ENCODE measurements around the gene UBIAD1. TPM values are rescaled to one million over a fixed set of nuclear protein-coding genes. Genes with fewer than 3 reads are reported as not detected.

The UBIAD1 gene
- total RNA-seq, 1 experiment from 2014 or later: 17.0 TPM

DNA sequence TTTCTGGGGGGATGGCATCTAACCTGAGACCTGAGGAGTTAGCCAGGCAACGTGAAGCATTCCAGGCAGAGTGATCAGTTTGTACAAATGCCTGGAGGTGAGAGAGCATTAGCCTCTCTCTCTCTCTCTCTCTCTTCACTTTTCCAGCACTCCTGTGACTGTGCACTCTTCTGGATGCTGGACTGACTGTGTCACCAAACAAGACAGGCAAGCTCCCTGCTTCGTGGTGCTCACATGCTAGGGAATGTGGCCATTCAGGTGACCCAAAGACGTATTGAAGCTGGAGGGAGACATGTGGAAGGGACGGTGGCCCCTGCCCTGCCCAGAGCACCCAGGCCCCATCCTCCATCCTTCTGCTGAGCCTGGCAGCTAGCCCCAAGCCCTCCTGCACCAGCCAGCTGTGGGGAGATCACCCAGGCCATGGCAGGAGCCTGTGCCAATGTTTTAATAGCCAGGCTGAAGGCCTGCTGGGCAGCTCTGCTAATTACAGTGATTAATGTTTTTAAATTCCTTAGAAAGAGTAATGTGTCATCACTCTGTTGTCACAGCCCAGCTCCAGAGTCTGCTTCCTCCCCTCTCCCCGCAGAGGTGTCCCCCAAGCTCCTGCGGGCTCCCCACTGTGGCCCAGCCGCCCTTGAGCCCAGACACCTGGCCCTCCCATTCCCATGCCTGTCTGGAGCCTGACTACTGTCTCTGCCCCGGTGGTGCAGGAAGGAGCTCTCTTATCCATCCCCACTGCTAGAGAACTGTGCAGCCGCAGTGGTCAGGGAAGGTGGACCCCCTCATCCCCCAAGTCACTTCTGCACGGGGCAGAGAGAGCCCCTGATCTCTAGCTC is 48.9 kb downstream of the UBIAD1 start:
- intact Hi-C loops (cut with micrococcal nuclease; ENCODE audit: unreplicated experiment): no loop called here
- Mint-ChIP-seq H3K9me3 (ENCODE audit: unreplicated experiment) (no peaks in the 10 kb centered on the region), H3K27ac (ENCODE audit: unreplicated experiment) (no peak overlapping the region), H3K27me3 (ENCODE audit: insufficient read depth, unreplicated experiment) (no peaks in the 10 kb centered on the region), H3K36me3 (ENCODE audit: insufficient read depth, unreplicated experiment) (no peaks in the 10 kb centered on the region), H3K4me3 (ENCODE audit: unreplicated experiment) (no peak overlapping the region), H3K4me1 (ENCODE audit: low read depth, unreplicated experiment) (no peaks in the 10 kb centered on the region)
- DNase-seq: no peak
- no peaks in the 10 kb centered on the region for H3K9me3 ChIP-seq
- no TSS peak for BruUV-seq (replicated peaks)
- POLR2A ChIA-PET: interaction anchor here (0.6 kb wide), 1 partner anchor 310 kb away, joined by 3 read pairs; no protein-coding TSS in a partner anchor
- H3K4me3 ChIP-seq (ENCODE audit: low read depth, low read length): no peak overlapping the region
- no peaks in the 10 kb centered on the region for H3K27me3 ChIP-seq (replicated peaks; ENCODE audit: control insufficient read depth, insufficient read depth, low read length)
- CTCF ChIA-PET: interaction anchor here (1.0 kb wide), 1 partner anchor 323 kb away, joined by 3 read pairs; no protein-coding TSS in a partner anchor
- H3K4me1 ChIP-seq: no peaks in the 10 kb centered on the region
- no peaks in the 10 kb centered on the region for H3K36me3 ChIP-seq (ENCODE audit: control insufficient read depth, insufficient read depth, low read length)
- TF ChIP-seq, protein P1, sequence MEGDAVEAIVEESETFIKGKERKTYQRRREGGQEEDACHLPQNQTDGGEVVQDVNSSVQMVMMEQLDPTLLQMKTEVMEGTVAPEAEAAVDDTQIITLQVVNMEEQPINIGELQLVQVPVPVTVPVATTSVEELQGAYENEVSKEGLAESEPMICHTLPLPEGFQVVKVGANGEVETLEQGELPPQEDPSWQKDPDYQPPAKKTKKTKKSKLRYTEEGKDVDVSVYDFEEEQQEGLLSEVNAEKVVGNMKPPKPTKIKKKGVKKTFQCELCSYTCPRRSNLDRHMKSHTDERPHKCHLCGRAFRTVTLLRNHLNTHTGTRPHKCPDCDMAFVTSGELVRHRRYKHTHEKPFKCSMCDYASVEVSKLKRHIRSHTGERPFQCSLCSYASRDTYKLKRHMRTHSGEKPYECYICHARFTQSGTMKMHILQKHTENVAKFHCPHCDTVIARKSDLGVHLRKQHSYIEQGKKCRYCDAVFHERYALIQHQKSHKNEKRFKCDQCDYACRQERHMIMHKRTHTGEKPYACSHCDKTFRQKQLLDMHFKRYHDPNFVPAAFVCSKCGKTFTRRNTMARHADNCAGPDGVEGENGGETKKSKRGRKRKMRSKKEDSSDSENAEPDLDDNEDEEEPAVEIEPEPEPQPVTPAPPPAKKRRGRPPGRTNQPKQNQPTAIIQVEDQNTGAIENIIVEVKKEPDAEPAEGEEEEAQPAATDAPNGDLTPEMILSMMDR (IDR thresholded peaks at IDR 0.05; ENCODE audit: insufficient read depth in 1 of 2, low read depth in 1 of 2, low read length in 1 of 2, severe bottlenecking in 1 of 2, unreplicated experiment in 1 of 2): no peak

DNA sequence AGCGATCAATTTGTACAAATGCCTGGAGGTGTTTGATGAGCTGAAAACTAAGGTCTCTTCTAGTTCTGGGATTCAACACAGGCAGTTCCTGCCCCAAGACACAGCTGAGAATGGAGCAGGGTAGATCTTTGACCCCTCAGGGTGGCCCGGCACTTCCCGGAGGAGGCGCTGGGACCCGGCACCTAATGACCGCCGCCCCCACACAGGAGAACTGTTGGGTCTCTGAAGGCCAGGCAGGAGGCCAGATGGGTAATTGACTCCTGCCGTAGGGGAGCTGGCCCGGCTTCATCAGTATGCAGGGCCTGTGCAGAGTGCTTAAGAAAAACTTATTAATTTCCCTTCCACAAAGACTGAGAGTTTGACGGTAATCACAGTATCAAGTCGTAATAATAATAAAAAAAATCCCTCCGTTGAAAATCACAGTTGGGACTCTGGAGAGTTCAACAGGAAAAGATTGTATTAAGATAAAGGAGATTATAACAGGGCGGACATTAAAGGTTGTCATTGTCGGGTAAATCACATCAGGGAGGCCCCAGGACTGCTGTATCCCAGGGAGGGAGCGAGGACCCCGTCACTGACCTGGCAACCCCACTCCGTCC is 51.7 kb downstream of the UBIAD1 start:
- no TSS peak for BruUV-seq (replicated peaks)
- CTCF ChIA-PET: no interaction called here
- intact Hi-C loops (cut with micrococcal nuclease; ENCODE audit: unreplicated experiment): no loop called here
- Mint-ChIP-seq H3K9me3 (ENCODE audit: unreplicated experiment) (no peaks in the 10 kb centered on the region), H3K27ac (ENCODE audit: unreplicated experiment) (no peak overlapping the region), H3K27me3 (ENCODE audit: insufficient read depth, unreplicated experiment) (no peaks in the 10 kb centered on the region), H3K36me3 (ENCODE audit: insufficient read depth, unreplicated experiment) (no peaks in the 10 kb centered on the region), H3K4me3 (ENCODE audit: unreplicated experiment) (no peak overlapping the region), H3K4me1 (ENCODE audit: low read depth, unreplicated experiment) (no peaks in the 10 kb centered on the region)
- Histone ChIP-seq H3K9me3 (no peaks in the 10 kb centered on the region), H3K36me3 (ENCODE audit: control insufficient read depth, insufficient read depth, low read length) (no peaks in the 10 kb centered on the region), H3K27me3 (replicated peaks; ENCODE audit: control insufficient read depth, insufficient read depth, low read length) (no peaks in the 10 kb centered on the region), H3K4me3 (ENCODE audit: low read depth, low read length) (no peak overlapping the region), H3K4me1 (no peaks in the 10 kb centered on the region)
- POLR2A ChIA-PET: no interaction called here
- no peak for DNase-seq
- TF ChIP-seq, protein P1 (IDR thresholded peaks at IDR 0.05; ENCODE audit: insufficient read depth in 1 of 2, low read depth in 1 of 2, low read length in 1 of 2, severe bottlenecking in 1 of 2, unreplicated experiment in 1 of 2): no peak

DNA sequence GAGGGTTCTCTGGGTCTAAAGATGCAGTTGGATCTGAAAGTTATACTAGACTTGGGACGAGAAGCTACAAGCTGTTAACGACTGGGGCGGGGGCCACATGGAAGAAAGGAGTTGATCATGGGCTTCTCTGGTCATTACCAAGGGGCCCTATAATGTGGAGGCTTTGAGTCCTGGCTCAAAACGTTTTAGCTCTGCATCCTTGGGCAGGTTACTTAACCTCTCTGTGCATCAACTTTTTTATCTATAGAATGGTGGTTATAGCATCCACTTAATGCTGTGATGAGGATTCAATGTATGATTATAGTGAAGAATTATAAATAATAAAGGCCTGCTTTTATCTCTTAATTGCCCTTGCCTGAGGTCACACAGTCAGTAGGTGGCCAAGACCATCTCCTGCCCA is 53.1 kb downstream of the UBIAD1 start:
- Histone ChIP-seq H3K9me3 (no peaks in the 10 kb centered on the region), H3K36me3 (ENCODE audit: control insufficient read depth, insufficient read depth, low read length) (no peaks in the 10 kb centered on the region), H3K4me3 (ENCODE audit: low read depth, low read length) (no peak overlapping the region), H3K4me1 (no peaks in the 10 kb centered on the region), H3K27me3 (replicated peaks; ENCODE audit: control insufficient read depth, insufficient read depth, low read length) (no peaks in the 10 kb centered on the region)
- Mint-ChIP-seq H3K36me3 (ENCODE audit: insufficient read depth, unreplicated experiment) (no peaks in the 10 kb centered on the region), H3K9me3 (ENCODE audit: unreplicated experiment) (no peaks in the 10 kb centered on the region), H3K27ac (ENCODE audit: unreplicated experiment) (no peak overlapping the region), H3K4me1 (ENCODE audit: low read depth, unreplicated experiment) (no peaks in the 10 kb centered on the region), H3K4me3 (ENCODE audit: unreplicated experiment) (no peak overlapping the region), H3K27me3 (ENCODE audit: insufficient read depth, unreplicated experiment) (no peaks in the 10 kb centered on the region)
- TF ChIP-seq, protein P1 (IDR thresholded peaks at IDR 0.05; ENCODE audit: insufficient read depth in 1 of 2, low read depth in 1 of 2, low read length in 1 of 2, severe bottlenecking in 1 of 2, unreplicated experiment in 1 of 2): no peak
- POLR2A ChIA-PET: no interaction called here
- CTCF ChIA-PET: no interaction called here
- BruUV-seq (replicated peaks): no TSS peak
- intact Hi-C loops (cut with micrococcal nuclease; ENCODE audit: unreplicated experiment): no loop called here
- DNase-seq: no peak

All from Caco-2 (cell line).